Astrocyte (in vitro differentiated cells and primary cell): ENCODE measurements around the gene SUFU. TPM values are rescaled to one million over a fixed set of nuclear protein-coding genes. Genes with fewer than 3 reads are reported as not detected.

Experiments
- DNase-seq: peaks from one replicate; pipeline ENCODE4 v3.0.0-alpha.2; 2010; ENCODE audit warnings: low read depth
- FAIRE-seq: peaks from 2 replicates; lab custom pipeline; 2011; peaks lifted over from hg19 to GRCh38; lab: Jason Lieb, UNC
- H2AFZ ChIP-seq: 2 replicates; pipeline ENCODE4 v1.6.0; 2012; ENCODE audit warnings: low read depth, low read length, inconsistent platforms
- H3K27ac ChIP-seq: 2 replicates; pipeline ENCODE4 v1.5.1; 2011; ENCODE audit warnings: low read depth, low read length, inconsistent platforms
- H3K27me3 ChIP-seq: 2 replicates; pipeline ENCODE4 v1.6.0; 2011; ENCODE audit warnings: low read length, inconsistent platforms; ENCODE audit not compliant: insufficient read depth
- H3K36me3 ChIP-seq: 2 replicates; pipeline ENCODE4 v1.5.1; 2011; ENCODE audit warnings: low read length, inconsistent platforms; ENCODE audit not compliant: insufficient read depth
- H3K4me1 ChIP-seq: 2 replicates; pipeline ENCODE4 v1.5.1; 2011; ENCODE audit warnings: low read length, inconsistent platforms; ENCODE audit not compliant: insufficient read depth
- H3K4me2 ChIP-seq: 2 replicates; pipeline ENCODE4 v1.6.0; 2012; ENCODE audit warnings: low read length, inconsistent platforms
- H3K4me3 ChIP-seq: 2 replicates; pipeline ENCODE4 v1.5.1; 2011; ENCODE audit warnings: low read depth, mild to moderate bottlenecking, low read length, inconsistent platforms; ENCODE audit not compliant: insufficient read depth
- H3K79me2 ChIP-seq: 2 replicates; pipeline ENCODE4 v1.6.0; 2012; ENCODE audit warnings: mild to moderate bottlenecking, low read length, inconsistent platforms; ENCODE audit not compliant: insufficient read depth
- H3K9ac ChIP-seq: 2 replicates; pipeline ENCODE4 v1.6.0; 2012; ENCODE audit warnings: mild to moderate bottlenecking, low read length, inconsistent platforms
- H3K9me3 ChIP-seq: 2 replicates; pipeline ENCODE4 v1.5.1; 2012; ENCODE audit warnings: low read depth, mild to moderate bottlenecking, low read length, inconsistent platforms; ENCODE audit not compliant: insufficient read depth
- H4K20me1 ChIP-seq: 2 replicates; pipeline ENCODE4 v1.6.0; 2012; ENCODE audit warnings: low read length, inconsistent platforms; ENCODE audit not compliant: insufficient read depth
- H3K27ac Mint-ChIP-seq: one replicate; pipeline ENCODE4 v1.8.0; 2021; ENCODE audit warnings: mild to moderate bottlenecking, mixed read lengths; ENCODE audit not compliant: unreplicated experiment
- H3K27me3 Mint-ChIP-seq: one replicate; pipeline ENCODE4 v1.8.0; 2021; ENCODE audit warnings: low read depth, mixed read lengths; ENCODE audit not compliant: unreplicated experiment
- H3K36me3 Mint-ChIP-seq: one replicate; pipeline ENCODE4 v1.8.0; 2021; ENCODE audit warnings: low read depth, mixed read lengths; ENCODE audit not compliant: unreplicated experiment
- H3K4me1 Mint-ChIP-seq: one replicate; pipeline ENCODE4 v1.8.0; 2021; ENCODE audit warnings: low read depth, mixed read lengths; ENCODE audit not compliant: unreplicated experiment
- H3K4me3 Mint-ChIP-seq: one replicate; pipeline ENCODE4 v1.8.0; 2021; ENCODE audit warnings: mild to moderate bottlenecking, moderate library complexity, mixed read lengths; ENCODE audit not compliant: unreplicated experiment
- H3K9me3 Mint-ChIP-seq: one replicate; pipeline ENCODE4 v1.8.0; 2021; ENCODE audit warnings: mild to moderate bottlenecking, mixed read lengths; ENCODE audit not compliant: unreplicated experiment
- CTCF ChIP-seq: IDR thresholded peaks from 2 replicates; pipeline ENCODE4 v1.5.1; 2011; ENCODE audit warnings: low read depth, mild to moderate bottlenecking, inconsistent platforms, low read length, moderate library complexity; ENCODE audit not compliant: insufficient read depth
- EZH2 ChIP-seq: IDR thresholded peaks from 2 replicates; pipeline ENCODE4 v1.6.1; 2012; ENCODE audit warnings: mild to moderate bottlenecking, low read length, inconsistent platforms; ENCODE audit not compliant: insufficient read depth
- total RNA-seq: library from RNA; stranded (reverse); gene quantifications from 2 replicates; pipeline ENCODE4 v1.2.1, GENCODE V29; 2021

The SUFU gene
- total RNA-seq, 1 donor from 2014 or later, result 25.8 TPM

GRCh38 chr10:102682981-102683380 lies 179.2 kb downstream of the SUFU start:
- no peaks in the 10 kb centered on the region for H3K79me2 ChIP-seq
- TF ChIP-seq CTCF, result no peak
- TF ChIP-seq EZH2, result no peak
- H4K20me1 ChIP-seq, result no peaks in the 10 kb centered on the region
- DNase-seq (no peak), FAIRE-seq (no peak)
- H3K27ac ChIP-seq, result no peak overlapping the region
- Mint-ChIP-seq H3K36me3 (peaks cover 24% of the 10 kb centered on the region), H3K9me3 (no peaks in the 10 kb centered on the region), H3K27ac (no peak overlapping the region), H3K27me3 (no peaks in the 10 kb centered on the region), H3K4me1 (peaks cover 14% of the 10 kb centered on the region), H3K4me3 (no peak overlapping the region)
- no peak overlapping the region for H3K4me2 ChIP-seq
- H3K4me1 ChIP-seq, result no peaks in the 10 kb centered on the region
- no peak overlapping the region for H3K9ac ChIP-seq
- peaks cover 2% of the 10 kb centered on the region for H3K36me3 ChIP-seq
- H2AFZ ChIP-seq, result no peak overlapping the region
- no peaks in the 10 kb centered on the region for H3K27me3 ChIP-seq
- H3K9me3 ChIP-seq, result no peaks in the 10 kb centered on the region
- no peak overlapping the region for H3K4me3 ChIP-seq

Other genes with a start within 250 kb of the SUFU start
- gene NFKB2, start 108.3 kb upstream of the SUFU start, total RNA-seq, result 35.7 and 39.9 TPM in 2 replicates
- 8.8 and 11.7 TPM in 2 replicates for gene PSD, start 85.2 kb upstream of the SUFU start, total RNA-seq
- gene FBXL15, start 83.1 kb upstream of the SUFU start, total RNA-seq, result 8.6 and 11.0 TPM in 2 replicates
- 46.9 and 49.1 TPM in 2 replicates for gene CUEDC2, start 71.4 kb upstream of the SUFU start, total RNA-seq
- gene C10orf95, start 52.4 kb upstream of the SUFU start, total RNA-seq, result 0.19 and 0.20 TPM in 2 replicates
- gene ACTR1A, start 1.3 kb upstream of the SUFU start, total RNA-seq, result 145 and 155 TPM in 2 replicates
- 103 and 117 TPM in 2 replicates for gene TRIM8, start 140.5 kb downstream of the SUFU start, total RNA-seq
- gene ARL3, start 210.4 kb downstream of the SUFU start, total RNA-seq, result 16.6 and 18.2 TPM in 2 replicates
- gene SFXN2, start 210.7 kb downstream of the SUFU start, total RNA-seq, result 8.4 and 9.1 TPM in 2 replicates
- 73.6 and 75.7 TPM in 2 replicates for gene WBP1L, start 240.0 kb downstream of the SUFU start, total RNA-seq